Memory B cell (primary cell): ENCODE data around the gene AKNA.

Source experiments
- ATAC-seq: fragments of 150-1000 bp; cut with Tn5 transposase; 2 replicates; pipeline ENCODE4 v1.10.0; 2021; ENCODE audit warnings: low read depth, mild to moderate bottlenecking, moderate library complexity
- DNase-seq, 2 donors: peaks; one replicate each; pipeline ENCODE4 v3.0.0; 2022; ENCODE audit warnings: low spot score in 2 of 2
- H3K27ac Mint-ChIP-seq: one replicate; pipeline ENCODE4 v1.8.0; 2022; ENCODE audit warnings: mild to moderate bottlenecking, moderate library complexity, mixed read lengths
- H3K27me3 Mint-ChIP-seq: one replicate; pipeline ENCODE4 v1.8.0; 2022; ENCODE audit warnings: mixed read lengths
- H3K36me3 Mint-ChIP-seq: one replicate; pipeline ENCODE4 v1.8.0; 2022; ENCODE audit warnings: mild to moderate bottlenecking, mixed read lengths
- H3K4me1 Mint-ChIP-seq: one replicate; pipeline ENCODE4 v1.8.0; 2022; ENCODE audit warnings: mixed read lengths
- H3K4me3 Mint-ChIP-seq: one replicate; pipeline ENCODE4 v1.8.0; 2022; ENCODE audit warnings: mild to moderate bottlenecking, moderate library complexity, mixed read lengths
- H3K9me3 Mint-ChIP-seq: one replicate; pipeline ENCODE4 v1.8.0; 2022; ENCODE audit warnings: mixed read lengths

The AKNA gene

DNA sequence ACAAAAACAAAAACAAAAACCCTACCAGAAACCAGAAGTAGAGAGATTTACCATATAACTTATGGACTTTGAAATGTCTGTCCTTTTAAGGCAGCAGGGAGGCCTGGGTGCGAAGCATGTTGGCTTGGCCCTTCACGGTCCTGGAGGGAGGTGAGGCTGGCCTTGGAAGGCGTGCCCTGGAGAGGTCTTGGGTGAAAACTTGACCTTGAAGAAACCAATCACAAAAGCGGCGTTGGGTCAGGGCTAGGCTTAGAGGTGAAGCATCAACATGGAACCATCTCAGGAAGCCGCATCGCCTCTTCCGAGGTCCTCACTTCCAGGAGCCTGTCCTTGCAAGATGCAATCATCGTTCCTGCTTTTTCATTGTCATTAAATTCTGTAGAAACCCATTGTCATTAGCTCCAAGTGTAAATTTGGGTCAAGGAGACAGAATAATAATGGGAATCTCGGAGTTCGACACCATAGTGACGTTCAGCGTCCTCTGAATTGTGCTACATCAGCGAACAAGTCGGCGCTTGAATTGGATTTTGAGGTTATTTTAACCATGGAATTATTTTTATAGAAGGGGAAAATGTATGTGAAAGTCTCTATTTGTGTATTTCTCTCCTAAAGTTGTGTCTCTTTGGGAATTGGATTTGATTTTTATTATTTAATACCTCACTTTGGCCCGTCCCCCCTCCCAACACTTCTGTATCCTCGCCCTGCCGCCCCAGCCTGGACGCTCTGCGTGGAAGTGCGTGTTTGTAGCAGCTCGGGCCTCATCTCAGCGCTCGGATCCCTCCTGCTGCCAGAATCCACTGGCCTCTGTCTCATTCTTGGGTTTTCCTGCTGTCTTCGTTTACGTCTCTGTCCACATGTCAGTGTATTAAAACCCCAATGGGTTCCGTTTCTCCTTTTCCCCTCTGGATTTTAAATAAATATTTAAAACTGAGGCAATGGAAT lies 75.9 kb downstream of the AKNA start:
- DNase-seq (peak in 1 of 2 donors; percentile 7), ATAC-seq (no peak)
- peaks cover 4% of the 10 kb centered on the region for H3K9me3 Mint-ChIP-seq
- H3K36me3 Mint-ChIP-seq = peaks cover 5% of the 10 kb centered on the region
- no peak overlapping the region for H3K27ac Mint-ChIP-seq
- no peaks in the 10 kb centered on the region for H3K4me1 Mint-ChIP-seq
- peaks cover 6% of the 10 kb centered on the region for H3K27me3 Mint-ChIP-seq
- H3K4me3 Mint-ChIP-seq = no peak overlapping the region

DNA sequence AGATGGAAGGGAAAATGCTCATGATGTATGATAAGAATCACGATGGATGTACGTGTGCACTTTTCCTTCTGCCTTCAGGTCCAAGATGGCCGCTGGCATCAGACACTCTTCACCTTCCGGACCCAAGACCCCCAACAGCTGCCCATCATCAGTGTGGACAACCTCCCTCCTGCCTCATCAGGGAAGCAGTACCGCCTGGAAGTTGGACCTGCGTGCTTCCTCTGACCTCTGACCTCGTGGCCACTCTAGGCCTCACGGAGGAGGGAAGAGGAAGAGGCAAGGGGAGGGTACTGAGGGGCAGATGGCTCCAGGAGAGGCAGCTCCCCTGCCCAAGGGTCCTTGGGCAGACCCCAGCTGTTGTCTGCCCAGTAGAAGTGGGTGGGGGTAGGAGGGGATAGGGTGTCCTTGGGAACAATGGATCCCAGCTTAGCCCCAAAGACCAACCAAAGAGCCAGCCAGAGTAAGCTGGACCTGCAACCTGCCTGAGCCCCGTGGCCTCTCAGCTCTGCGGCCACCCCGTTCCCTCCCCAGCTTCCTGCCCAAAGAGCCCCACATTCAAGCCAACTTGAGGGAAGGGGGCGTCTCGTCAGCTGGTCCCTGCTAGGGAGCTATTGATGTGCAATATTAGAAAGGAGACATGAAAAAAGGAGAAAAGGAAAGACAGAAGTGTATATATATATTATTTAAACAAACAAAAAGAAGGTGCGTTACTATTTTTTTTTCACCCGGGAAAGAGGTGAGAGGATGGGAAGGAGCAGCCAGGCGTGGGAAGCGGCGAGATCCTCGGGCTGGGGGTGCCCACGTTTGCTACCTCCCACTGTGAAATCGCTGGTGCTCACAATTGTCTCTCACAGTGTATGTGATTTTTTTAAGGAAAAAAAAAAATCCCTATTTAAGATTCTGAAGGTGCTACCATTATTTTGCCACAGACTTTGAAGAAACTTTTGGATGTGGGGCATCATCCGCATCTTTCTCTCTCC lies 77.0 kb downstream of the AKNA start:
- no peak overlapping the region for H3K4me3 Mint-ChIP-seq
- ATAC-seq (no peak), DNase-seq (no peak)
- H3K9me3 Mint-ChIP-seq = peaks cover 4% of the 10 kb centered on the region
- H3K36me3 Mint-ChIP-seq = peaks cover 5% of the 10 kb centered on the region
- H3K27ac Mint-ChIP-seq = no peak overlapping the region
- peaks cover 5% of the 10 kb centered on the region for H3K27me3 Mint-ChIP-seq
- peaks cover 1% of the 10 kb centered on the region for H3K4me1 Mint-ChIP-seq

GRCh38 chr9:114309096-114309495 lies 78.7 kb downstream of the AKNA start:
- DNase-seq = no peak
- Mint-ChIP-seq H3K27ac (no peak overlapping the region), H3K36me3 (no peaks in the 10 kb centered on the region)

DNA sequence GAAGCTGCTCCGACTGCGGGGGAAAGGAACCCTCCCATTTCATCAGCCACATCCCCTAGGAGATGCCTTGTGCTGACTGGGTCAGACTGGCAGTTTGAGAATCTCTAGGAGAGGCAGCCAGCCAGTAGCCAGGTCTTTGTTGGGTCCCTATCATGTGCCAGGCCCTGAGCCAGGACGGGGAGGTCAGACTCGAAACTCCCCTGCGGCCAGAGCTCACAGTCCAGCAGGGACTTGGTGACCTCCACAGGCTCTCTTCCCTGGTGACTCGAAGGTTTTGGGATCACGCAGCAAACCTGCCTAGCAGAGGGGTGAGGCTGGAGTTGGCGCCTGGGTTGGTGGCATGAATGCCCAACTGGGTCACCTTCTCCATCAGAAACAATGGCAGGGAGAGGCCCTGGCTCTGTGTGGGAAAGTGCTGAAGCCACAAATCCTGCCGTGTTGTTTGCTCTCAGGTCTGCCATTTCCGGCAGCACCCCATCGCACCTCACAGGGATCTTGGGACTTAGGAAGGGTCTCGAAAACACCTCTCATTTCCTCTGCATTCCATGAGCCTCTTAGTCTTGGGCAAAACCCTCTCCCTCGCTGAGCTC lies 79.3 kb downstream of the AKNA start:
- Mint-ChIP-seq H3K9me3 (no peaks in the 10 kb centered on the region), H3K4me1 (peaks cover 4% of the 10 kb centered on the region), H3K27me3 (peaks cover 6% of the 10 kb centered on the region), H3K27ac (no peak overlapping the region), H3K4me3 (no peak overlapping the region), H3K36me3 (no peaks in the 10 kb centered on the region)
- ATAC-seq (no peak), DNase-seq (peak in 1 of 2 donors; percentile 9)

More at GRCh38 chr9:114309096-114309495, 78.7 kb downstream of the AKNA start:
- H3K4me3 Mint-ChIP-seq = no peak overlapping the region
- H3K4me1 Mint-ChIP-seq = peaks cover 4% of the 10 kb centered on the region
- H3K27me3 Mint-ChIP-seq = peaks cover 5% of the 10 kb centered on the region
- no peak for ATAC-seq
- no peaks in the 10 kb centered on the region for H3K9me3 Mint-ChIP-seq

GRCh38 chr9:114307899-114308267 lies 79.9 kb downstream of the AKNA start:
- Mint-ChIP-seq H3K9me3 (no peaks in the 10 kb centered on the region), H3K27ac (no peak overlapping the region), H3K4me3 (no peak overlapping the region), H3K27me3 (peaks cover 6% of the 10 kb centered on the region), H3K36me3 (no peaks in the 10 kb centered on the region), H3K4me1 (peaks cover 4% of the 10 kb centered on the region)
- DNase-seq (peak in 1 of 2 donors; percentile 6), ATAC-seq (no peak)

DNA sequence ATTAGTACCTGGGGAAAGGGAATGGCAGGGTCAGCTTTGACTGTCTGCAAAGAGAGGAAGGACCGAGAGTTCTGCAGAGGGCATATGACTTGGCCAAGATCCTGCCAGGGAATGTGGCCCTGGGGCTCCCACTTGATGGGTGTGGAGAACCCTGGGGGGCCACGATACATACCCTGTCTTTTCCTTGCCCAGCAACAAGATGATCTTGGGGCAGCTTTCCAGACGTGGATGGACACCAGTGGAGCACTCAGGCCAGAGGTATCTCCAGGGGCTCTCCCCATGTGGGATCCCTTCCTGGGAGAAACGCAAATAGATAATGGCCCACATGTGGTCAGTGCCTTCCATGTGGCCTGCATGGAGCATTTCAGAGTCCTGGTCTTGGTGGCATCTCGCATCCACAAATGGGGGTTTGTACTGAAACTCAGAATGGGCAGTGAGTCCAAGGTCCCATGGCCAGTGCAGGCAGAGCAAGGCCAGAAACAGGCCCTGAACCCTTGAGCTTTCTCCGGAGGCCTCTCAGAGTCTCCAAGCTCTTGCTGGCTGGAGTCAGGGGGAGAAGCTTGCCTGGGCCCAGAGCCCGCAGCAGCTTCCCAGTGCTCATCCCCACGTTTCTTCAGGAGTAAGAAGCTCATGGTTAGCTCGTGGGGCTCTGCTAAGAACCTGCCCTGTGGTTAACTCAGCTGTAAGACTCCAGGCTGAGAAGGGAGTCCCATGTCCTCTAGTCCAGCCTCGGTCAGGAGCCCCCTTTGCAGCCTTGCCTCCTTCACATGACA lies 83.2 kb downstream of the AKNA start:
- no peak for ATAC-seq
- H3K4me1 Mint-ChIP-seq = peaks cover 4% of the 10 kb centered on the region
- H3K4me3 Mint-ChIP-seq = no peak overlapping the region
- no peaks in the 10 kb centered on the region for H3K36me3 Mint-ChIP-seq
- peaks cover 9% of the 10 kb centered on the region for H3K27me3 Mint-ChIP-seq
- no peaks in the 10 kb centered on the region for H3K9me3 Mint-ChIP-seq
- no peak overlapping the region for H3K27ac Mint-ChIP-seq
- peak in 1 of 2 donors; percentile 7 for DNase-seq

DNA sequence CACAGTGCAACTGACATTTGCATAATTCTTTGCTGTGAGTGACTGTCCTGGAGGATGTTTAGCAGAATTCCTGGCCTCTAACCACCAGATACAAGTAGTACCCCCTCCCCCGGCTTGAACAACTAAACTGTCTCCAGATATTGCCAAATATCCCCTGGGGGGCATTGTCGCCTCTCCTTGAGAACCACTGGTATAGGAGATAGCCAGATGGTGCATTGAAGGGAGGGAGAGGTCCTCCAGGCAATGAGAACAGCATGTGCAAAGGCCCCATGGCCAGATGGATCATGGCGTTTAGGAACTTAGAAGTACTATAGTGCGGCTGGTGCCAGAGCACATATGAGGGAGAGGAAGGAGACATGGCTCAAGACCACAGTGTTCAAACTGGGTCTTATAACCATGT lies 83.8 kb downstream of the AKNA start:
- Mint-ChIP-seq H3K4me3 (no peak overlapping the region), H3K36me3 (no peaks in the 10 kb centered on the region), H3K4me1 (peaks cover 4% of the 10 kb centered on the region)

DNA sequence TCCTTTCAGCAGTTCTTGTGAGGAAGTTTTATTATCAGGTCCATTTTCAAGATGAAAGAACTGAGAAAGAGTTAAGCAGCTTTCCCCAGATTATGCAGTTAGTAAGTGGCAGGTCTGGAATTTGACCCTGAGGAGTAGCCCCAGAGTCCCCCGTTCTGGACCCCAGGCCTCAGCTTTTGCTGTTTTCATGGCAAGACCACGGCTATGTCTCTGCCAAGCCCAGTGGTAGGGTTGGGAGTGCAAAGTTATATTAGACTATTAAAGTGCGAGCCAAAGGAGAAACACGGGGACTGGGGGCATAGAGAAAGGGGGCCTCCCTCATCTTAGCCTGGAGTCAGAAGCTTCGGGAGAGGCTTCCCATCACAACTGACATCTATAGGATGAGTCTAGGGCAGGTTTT lies 84.2 kb downstream of the AKNA start:
- no peaks in the 10 kb centered on the region for H3K36me3 Mint-ChIP-seq

More for the DNA sequence above, 83.8 kb downstream of the AKNA start:
- no peak for ATAC-seq
- H3K27me3 Mint-ChIP-seq = peaks cover 9% of the 10 kb centered on the region
- no peak overlapping the region for H3K27ac Mint-ChIP-seq
- no peaks in the 10 kb centered on the region for H3K9me3 Mint-ChIP-seq
- DNase-seq = peak in 1 of 2 donors; percentile 2

GRCh38 chr9:114302727-114303126 lies 85.1 kb downstream of the AKNA start:
- no peak overlapping the region for H3K27ac Mint-ChIP-seq

More for the DNA sequence above, 84.2 kb downstream of the AKNA start:
- H3K27ac Mint-ChIP-seq = no peak overlapping the region
- peaks cover 4% of the 10 kb centered on the region for H3K4me1 Mint-ChIP-seq
- DNase-seq (peak in 1 of 2 donors; percentile 4), ATAC-seq (no peak)
- no peaks in the 10 kb centered on the region for H3K9me3 Mint-ChIP-seq
- peaks cover 9% of the 10 kb centered on the region for H3K27me3 Mint-ChIP-seq
- H3K4me3 Mint-ChIP-seq = no peak overlapping the region

DNA sequence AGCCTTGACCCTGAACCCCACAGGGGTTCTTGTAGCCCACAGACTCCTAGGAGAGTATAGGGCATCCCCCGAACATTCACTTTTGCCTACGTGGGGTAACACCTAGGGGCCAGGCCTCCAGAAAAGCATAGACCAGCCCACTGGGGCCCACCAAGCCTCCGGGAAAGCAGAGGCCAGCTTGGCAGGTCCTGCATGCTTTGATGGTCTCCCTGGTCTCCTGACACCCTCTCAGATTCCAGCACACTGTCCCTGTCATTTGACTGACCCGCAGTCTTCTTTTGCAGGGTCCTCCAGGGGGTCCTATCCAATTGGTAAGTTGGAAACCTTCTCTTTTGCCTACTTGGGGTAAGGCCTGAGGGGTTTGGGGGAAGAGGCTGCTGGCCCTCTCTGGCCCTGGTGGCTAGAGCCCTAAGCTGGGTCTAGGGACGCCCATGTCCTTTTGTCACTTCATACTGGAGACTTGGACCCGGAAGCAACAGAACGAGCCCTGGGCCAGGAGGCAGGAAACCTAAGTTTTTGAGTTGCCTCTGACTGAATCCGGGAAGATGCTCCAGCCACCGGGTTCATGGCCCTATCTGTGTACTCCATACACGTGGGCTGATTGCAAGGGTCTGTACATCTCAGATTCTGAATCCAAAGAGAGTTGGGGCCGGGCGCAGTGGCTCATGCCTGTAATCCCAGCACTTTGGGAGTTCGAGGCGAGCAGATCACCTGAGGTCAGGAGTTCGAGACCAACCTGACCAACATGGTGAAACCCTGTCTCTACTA lies 85.8 kb downstream of the AKNA start:
- Mint-ChIP-seq H3K9me3 (no peaks in the 10 kb centered on the region), H3K27ac (no peak overlapping the region), H3K4me3 (no peak overlapping the region), H3K36me3 (no peaks in the 10 kb centered on the region), H3K27me3 (peaks cover 9% of the 10 kb centered on the region), H3K4me1 (peaks cover 4% of the 10 kb centered on the region)
- DNase-seq (peak in 1 of 2 donors; percentile 9), ATAC-seq (no peak)

More at GRCh38 chr9:114302727-114303126, 85.1 kb downstream of the AKNA start:
- peaks cover 4% of the 10 kb centered on the region for H3K4me1 Mint-ChIP-seq
- H3K36me3 Mint-ChIP-seq = no peaks in the 10 kb centered on the region
- H3K9me3 Mint-ChIP-seq = no peaks in the 10 kb centered on the region
- H3K4me3 Mint-ChIP-seq = no peak overlapping the region
- peaks cover 9% of the 10 kb centered on the region for H3K27me3 Mint-ChIP-seq
- ATAC-seq (no peak), DNase-seq (no peak)

GRCh38 chr9:114300846-114301797 lies 86.7 kb downstream of the AKNA start:
- H3K9me3 Mint-ChIP-seq = peaks cover 1% of the 10 kb centered on the region
- H3K27ac Mint-ChIP-seq = no peak overlapping the region
- no peak overlapping the region for H3K4me3 Mint-ChIP-seq
- H3K4me1 Mint-ChIP-seq = peaks cover 4% of the 10 kb centered on the region
- no peak for ATAC-seq
- no peak for DNase-seq
- H3K36me3 Mint-ChIP-seq = no peaks in the 10 kb centered on the region
- peaks cover 9% of the 10 kb centered on the region for H3K27me3 Mint-ChIP-seq
